HG03025 (cell line): ENCODE results near the gene NEGR1.

Experiments
- ATAC-seq: cut with Tn5 transposase; IDR thresholded peaks from one replicate; pipeline ENCODE4 v1.9.1; 2021; ENCODE audit warnings: mild to moderate bottlenecking, moderate library complexity; ENCODE audit not compliant: unreplicated experiment, low FRiP score

Gene NEGR1

GRCh38 chr1:71427066-71427465, 855.3 kb downstream of the NEGR1 start:
- ATAC-seq, result no peak

- no peak for ATAC-seq
Observed at GRCh38 chr1:71424536-71424935, 857.8 kb downstream of the NEGR1 start.

- no peak for ATAC-seq
Observed at GRCh38 chr1:71422221-71422620, 860.1 kb downstream of the NEGR1 start.

- no peak for ATAC-seq
Observed at GRCh38 chr1:71417421-71417820, 864.9 kb downstream of the NEGR1 start.

- ATAC-seq, result no peak
Observed at GRCh38 chr1:71414179-71414578, 868.2 kb downstream of the NEGR1 start.

GRCh38 chr1:71413441-71414175, 868.7 kb downstream of the NEGR1 start:
- ATAC-seq, result no peak

- ATAC-seq, result no peak
Observed at GRCh38 chr1:71400050-71400449, 882.3 kb downstream of the NEGR1 start.

- ATAC-seq, result no peak
Observed at GRCh38 chr1:71399594-71399993, 882.7 kb downstream of the NEGR1 start.

- ATAC-seq, result no peak
Observed at GRCh38 chr1:71393301-71393700, 889.0 kb downstream of the NEGR1 start.

- ATAC-seq, result no peak
Observed at GRCh38 chr1:71390518-71390917, 891.8 kb downstream of the NEGR1 start.

- ATAC-seq, result no peak
Observed at GRCh38 chr1:71377886-71378285, 904.5 kb downstream of the NEGR1 start.

GRCh38 chr1:71372496-71372895, 909.8 kb downstream of the NEGR1 start:
- ATAC-seq, result no peak

- no peak for ATAC-seq
Observed at GRCh38 chr1:71371581-71371980, 910.8 kb downstream of the NEGR1 start.

GRCh38 chr1:71364236-71364635, 918.1 kb downstream of the NEGR1 start:
- ATAC-seq, result no peak

GRCh38 chr1:71362691-71363090, 919.6 kb downstream of the NEGR1 start:
- ATAC-seq, result no peak

- no peak for ATAC-seq
Observed at GRCh38 chr1:71362076-71362475, 920.3 kb downstream of the NEGR1 start.

- ATAC-seq, result no peak
Observed at GRCh38 chr1:71357708-71358107, 924.6 kb downstream of the NEGR1 start.

- no peak for ATAC-seq
Observed at GRCh38 chr1:71351438-71351837, 930.9 kb downstream of the NEGR1 start.

GRCh38 chr1:71350805-71351204, 931.5 kb downstream of the NEGR1 start:
- ATAC-seq, result no peak

- no peak for ATAC-seq
Observed at GRCh38 chr1:71350330-71350729, 932.0 kb downstream of the NEGR1 start.
